ENCODE data around the gene SPATA16. TPM values are rescaled to one million over a fixed set of nuclear protein-coding genes. Genes with fewer than 3 reads are reported as not detected.

SPATA16 gene
- polyA plus RNA-seq, 1 experiment = not detected

GRCh38 chr3:172840463-172840862 is 300.6 kb downstream of the SPATA16 start:
- Histone ChIP-seq H3K27ac (ENCODE audit: low read depth, low read length) (no peak overlapping the region), H3K27me3 (ENCODE audit: control insufficient read depth, insufficient read depth, low read length) (peaks cover 6% of the 10 kb centered on the region), H3K4me3 (ENCODE audit: low read depth, low read length) (no peak overlapping the region), H3K9me3 (ENCODE audit: control insufficient read depth, insufficient read depth, low read length) (no peaks in the 10 kb centered on the region)
- DNase-seq (ENCODE audit: low read depth, low spot score) = no peak
- ChIA-PET POLR2A (no interaction called here), CTCF (no interaction called here)
- no peak for TF ChIP-seq CTCF (IDR thresholded peaks at IDR 0.05; ENCODE audit: low read depth, low read length)

GRCh38 chr3:172839679-172840078 is 301.4 kb downstream of the SPATA16 start:
- no peaks in the 10 kb centered on the region for H3K9me3 ChIP-seq (ENCODE audit: control insufficient read depth, insufficient read depth, low read length)
- H3K27ac ChIP-seq (ENCODE audit: low read depth, low read length) = no peak overlapping the region
- no peak for TF ChIP-seq CTCF (IDR thresholded peaks at IDR 0.05; ENCODE audit: low read depth, low read length)
- ChIA-PET POLR2A (no interaction called here), CTCF (no interaction called here)
- H3K4me3 ChIP-seq (ENCODE audit: low read depth, low read length) = no peak overlapping the region
- H3K27me3 ChIP-seq (ENCODE audit: control insufficient read depth, insufficient read depth, low read length) = peaks cover 6% of the 10 kb centered on the region
- DNase-seq (ENCODE audit: low read depth, low spot score) = no peak
